ENCODE data around the gene ZNHIT1.

ZNHIT1 gene

DNA sequence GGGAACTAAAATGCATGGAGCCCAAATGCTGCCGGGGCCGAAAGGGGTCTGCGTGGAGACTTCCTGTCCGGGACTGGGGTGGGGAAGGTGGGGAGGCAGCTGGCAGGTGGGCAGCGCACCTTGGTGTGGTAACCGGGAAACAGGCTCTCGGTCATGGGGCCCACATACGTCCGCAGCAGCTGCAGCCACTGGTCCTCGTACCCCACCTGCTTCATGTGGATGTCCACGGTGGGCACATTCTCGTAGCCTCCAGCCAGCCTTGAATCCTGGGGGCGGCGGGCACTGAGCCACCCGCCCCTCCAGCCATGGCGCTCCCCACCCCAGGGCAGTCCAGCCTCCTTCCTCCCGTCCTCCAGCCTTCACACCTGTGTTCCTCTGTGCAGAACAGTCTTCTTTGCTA is 10.5 kb upstream of the ZNHIT1 start:
- DNase-seq (ENCODE audit: low read depth, low spot score) = no peak
- TF ChIP-seq, protein P1, sequence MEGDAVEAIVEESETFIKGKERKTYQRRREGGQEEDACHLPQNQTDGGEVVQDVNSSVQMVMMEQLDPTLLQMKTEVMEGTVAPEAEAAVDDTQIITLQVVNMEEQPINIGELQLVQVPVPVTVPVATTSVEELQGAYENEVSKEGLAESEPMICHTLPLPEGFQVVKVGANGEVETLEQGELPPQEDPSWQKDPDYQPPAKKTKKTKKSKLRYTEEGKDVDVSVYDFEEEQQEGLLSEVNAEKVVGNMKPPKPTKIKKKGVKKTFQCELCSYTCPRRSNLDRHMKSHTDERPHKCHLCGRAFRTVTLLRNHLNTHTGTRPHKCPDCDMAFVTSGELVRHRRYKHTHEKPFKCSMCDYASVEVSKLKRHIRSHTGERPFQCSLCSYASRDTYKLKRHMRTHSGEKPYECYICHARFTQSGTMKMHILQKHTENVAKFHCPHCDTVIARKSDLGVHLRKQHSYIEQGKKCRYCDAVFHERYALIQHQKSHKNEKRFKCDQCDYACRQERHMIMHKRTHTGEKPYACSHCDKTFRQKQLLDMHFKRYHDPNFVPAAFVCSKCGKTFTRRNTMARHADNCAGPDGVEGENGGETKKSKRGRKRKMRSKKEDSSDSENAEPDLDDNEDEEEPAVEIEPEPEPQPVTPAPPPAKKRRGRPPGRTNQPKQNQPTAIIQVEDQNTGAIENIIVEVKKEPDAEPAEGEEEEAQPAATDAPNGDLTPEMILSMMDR (IDR thresholded peaks at IDR 0.05; ENCODE audit: low read depth, low read length) = no peak
- in situ Hi-C loops (cut with HindIII; ENCODE audit: low sequenced_read_pairs) = no loop called here
- no peak overlapping the region for H3K4me3 ChIP-seq (ENCODE audit: low read depth, low read length)

DNA sequence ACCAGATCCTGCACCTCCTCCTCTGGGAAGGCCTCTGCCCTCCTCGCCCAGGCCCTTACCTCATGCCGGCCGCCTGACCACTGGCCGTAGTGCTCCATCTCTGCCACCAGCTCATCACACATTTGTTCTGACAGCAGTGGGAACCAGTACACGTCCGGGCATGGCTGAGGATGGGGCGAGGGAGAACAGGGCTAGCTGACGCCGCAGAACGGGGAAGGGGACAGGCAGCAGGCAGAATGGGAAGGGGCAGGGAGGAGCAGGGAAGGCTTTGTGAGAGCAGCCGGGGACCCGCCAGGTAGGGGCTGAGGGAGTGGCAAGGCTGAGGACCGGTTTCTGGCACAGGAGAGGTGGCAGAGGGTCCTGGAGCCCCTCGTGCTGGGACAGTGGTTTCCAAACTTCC is 9.2 kb upstream of the ZNHIT1 start:
- TF ChIP-seq, protein P1 (IDR thresholded peaks at IDR 0.05; ENCODE audit: low read depth, low read length) = no peak
- in situ Hi-C loops (cut with HindIII; ENCODE audit: low sequenced_read_pairs) = no loop called here
- no peak for DNase-seq (ENCODE audit: low read depth, low spot score)
- H3K4me3 ChIP-seq (ENCODE audit: low read depth, low read length) = no peak overlapping the region

GRCh38 chr7:101210143-101210542 is 7.8 kb upstream of the ZNHIT1 start:
- TF ChIP-seq, protein P1 (IDR thresholded peaks at IDR 0.05; ENCODE audit: low read depth, low read length) = no peak
- in situ Hi-C loops (cut with HindIII; ENCODE audit: low sequenced_read_pairs) = no loop called here
- DNase-seq (ENCODE audit: low read depth, low spot score) = no peak
- no peak overlapping the region for H3K4me3 ChIP-seq (ENCODE audit: low read depth, low read length)

DNA sequence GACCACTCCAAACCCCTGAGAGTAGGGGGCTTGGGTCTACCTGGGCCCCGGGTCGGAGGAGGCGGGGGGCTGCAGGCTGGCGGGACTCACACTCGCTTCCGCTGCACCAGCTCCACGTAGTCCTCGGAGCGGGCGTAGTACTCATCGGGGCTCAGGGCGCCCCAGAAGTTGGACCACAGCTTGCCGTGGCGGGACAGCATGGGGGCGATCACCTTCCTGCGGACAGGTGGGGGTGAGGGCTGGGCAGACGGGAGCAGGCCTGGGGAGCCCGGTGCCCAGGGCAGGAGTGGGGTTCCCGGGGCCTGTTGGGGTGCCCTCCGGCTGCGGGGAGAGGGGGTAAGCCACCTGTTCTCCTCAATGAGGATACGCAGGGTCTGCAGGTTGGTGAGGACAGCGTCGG is 6.5 kb upstream of the ZNHIT1 start:
- TF ChIP-seq, protein P1 (IDR thresholded peaks at IDR 0.05; ENCODE audit: low read depth, low read length) = no peak
- no peak overlapping the region for H3K4me3 ChIP-seq (ENCODE audit: low read depth, low read length)
- DNase-seq (ENCODE audit: low read depth, low spot score) = no peak
- in situ Hi-C loops (cut with HindIII; ENCODE audit: low sequenced_read_pairs) = no loop called here

GRCh38 chr7:101212014-101212413 is 6.0 kb upstream of the ZNHIT1 start:
- in situ Hi-C loops (cut with HindIII; ENCODE audit: low sequenced_read_pairs) = no loop called here
- TF ChIP-seq, protein P1 (IDR thresholded peaks at IDR 0.05; ENCODE audit: low read depth, low read length) = no peak
- no peak overlapping the region for H3K4me3 ChIP-seq (ENCODE audit: low read depth, low read length)
- DNase-seq (ENCODE audit: low read depth, low spot score) = no peak

DNA sequence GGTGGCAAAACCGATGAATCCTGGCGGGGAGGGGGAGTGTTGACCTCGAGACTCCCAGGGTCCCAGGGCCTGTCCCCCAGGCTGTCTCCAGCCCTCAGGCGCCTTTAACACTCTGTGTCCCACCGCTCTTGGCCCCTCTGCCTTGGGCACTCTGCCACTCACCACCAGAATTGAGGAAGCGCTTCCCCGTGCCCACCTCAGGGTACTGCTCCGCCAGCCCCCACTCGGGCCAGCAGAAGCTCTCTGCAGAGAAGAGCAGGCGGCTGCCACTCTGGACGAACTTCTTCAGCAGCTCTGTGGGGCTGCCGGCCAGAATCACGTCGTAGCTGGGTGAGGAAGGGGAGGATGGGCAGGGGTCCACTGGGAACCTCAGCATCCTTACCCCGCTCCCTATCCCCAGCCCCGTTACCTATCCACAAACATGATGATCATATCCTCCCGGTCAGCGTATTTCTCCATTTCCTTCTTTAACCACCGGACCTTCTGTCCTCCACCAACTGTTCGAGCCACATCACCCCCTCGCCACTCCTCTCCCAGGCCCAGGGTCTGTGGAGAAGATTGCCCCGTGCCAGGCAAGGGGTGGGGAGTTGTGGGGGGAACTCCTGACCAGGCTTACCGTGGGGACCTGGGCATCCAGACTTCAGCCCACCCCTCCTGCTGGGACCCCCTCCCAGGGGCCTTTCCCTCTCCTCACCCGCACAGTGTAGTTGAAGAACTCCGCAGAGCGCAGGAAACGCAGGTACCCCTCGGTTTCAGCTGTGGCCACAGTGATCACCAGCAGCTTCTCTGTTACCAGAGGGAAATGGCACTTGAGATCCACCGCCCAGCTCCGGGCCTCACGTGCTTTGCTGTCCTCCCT is 1.7 kb upstream of the ZNHIT1 start:
- in situ Hi-C loops (cut with HindIII; ENCODE audit: low sequenced_read_pairs) = no loop called here
- peak overlapping the region; percentile 73 for H3K4me3 ChIP-seq (ENCODE audit: low read depth, low read length)
- peak; percentile 12 for DNase-seq (ENCODE audit: low read depth, low spot score)
- TF ChIP-seq, protein P1 (IDR thresholded peaks at IDR 0.05; ENCODE audit: low read depth, low read length) = no peak

Data from astrocyte of the spinal cord (primary cell).